Endothelial cell of umbilical vein (primary cell): Measurements from ENCODE around the gene ABCA2. TPM values are rescaled to one million over a fixed set of nuclear protein-coding genes. Genes with fewer than 3 reads are reported as not detected.

Source experiments
- BruUV-seq: library from RNA; stranded (reverse); fragments of 400-500 nt; replicated peaks from 2 replicates; lab custom pipeline; 2021; lab: Mats Ljungman, UMichigan
- CTCF ChIA-PET: fragments of 300-600, 350-600 bp; sonication (Branson Sonifier 250); formaldehyde crosslinking; loops from one replicate; lab custom pipeline; 2021; ENCODE audit warnings: antibody characterized with exemption, inconsistent platforms; lab: Charles Lee
- POLR2A ChIA-PET: fragments of 300-600, 350-600 bp; sonication (Branson Sonifier 250); formaldehyde crosslinking; loops from one replicate; lab custom pipeline; 2021; ENCODE audit warnings: antibody characterized with exemption, inconsistent platforms; lab: Charles Lee
- DNase-seq: peaks from one replicate; pipeline ENCODE4 v3.0.0-alpha.2; 2011; ENCODE audit warnings: low read depth, low spot score
- FAIRE-seq: peaks from 2 replicates; lab custom pipeline; 2011; peaks lifted over from hg19 to GRCh38; lab: Jason Lieb, UNC
- H2AFZ ChIP-seq: 2 replicates; pipeline ENCODE4 v1.6.0; 2012; ENCODE audit warnings: low read depth, low read length, control low read depth, inconsistent platforms
- H3K27ac ChIP-seq: 2 replicates; pipeline ENCODE4 v1.5.1; 2011; ENCODE audit warnings: low read depth, mild to moderate bottlenecking, control low read depth, low read length, moderate library complexity; ENCODE audit not compliant: insufficient read depth
- H3K27me3 ChIP-seq, 2 experiments: 2 replicates each; pipeline versions ENCODE4 v1.6.0 to v1.6.1; 2011; ENCODE audit warnings: low read length in 2 of 2, mixed read lengths in 1 of 2; ENCODE audit not compliant: control insufficient read depth in 2 of 2, insufficient read depth in 2 of 2
- H3K36me3 ChIP-seq, 2 experiments: 2 replicates in 1 of 2; 3 replicates in 1 of 2; pipeline ENCODE4 v1.5.1; 2011; ENCODE audit warnings: low read length in 2 of 2, mild to moderate bottlenecking in 1 of 2, moderate library complexity in 1 of 2; ENCODE audit not compliant: control insufficient read depth in 2 of 2, insufficient read depth in 2 of 2; ENCODE audit errors: extremely low read depth in 1 of 2
- H3K4me1 ChIP-seq: 3 replicates; pipeline ENCODE4 v1.5.1; 2011; ENCODE audit warnings: mild to moderate bottlenecking, low read length; ENCODE audit not compliant: control insufficient read depth, insufficient read depth; ENCODE audit errors: extremely low read depth
- H3K4me2 ChIP-seq: 2 replicates; pipeline ENCODE4 v1.6.1; 2011; ENCODE audit warnings: low read length, control low read depth, mixed read lengths; ENCODE audit not compliant: insufficient read depth
- H3K4me3 ChIP-seq, 3 experiments: fragments of 200-600 bp in 1 of 3; sonication (generic), shearing (Covaris generic) in 1 of 3; replicated peaks in 1 of 3; 2 replicates each; pipeline ENCODE4 v1.5.1; 2011 to 2016; ENCODE audit warnings: control low read depth in 3 of 3, low read length in 3 of 3, mild to moderate bottlenecking in 2 of 3, inconsistent platforms in 1 of 3, low read depth in 1 of 3, moderate library complexity in 1 of 3; ENCODE audit not compliant: insufficient read depth in 1 of 3
- H3K79me2 ChIP-seq: 2 replicates; pipeline ENCODE4 v1.6.0; 2012; ENCODE audit warnings: low read length, inconsistent platforms; ENCODE audit not compliant: control insufficient read depth, insufficient read depth
- H3K9ac ChIP-seq: replicated peaks from 2 replicates; pipeline ENCODE3; 2011; ENCODE audit warnings: low read length, control low read depth; ENCODE audit not compliant: insufficient read depth; ENCODE audit errors: extremely low read depth
- H3K9me1 ChIP-seq: replicated peaks from 3 replicates; pipeline ENCODE4 v1.6.0; 2011; ENCODE audit warnings: mild to moderate bottlenecking, low read length; ENCODE audit not compliant: control insufficient read depth, insufficient read depth; ENCODE audit errors: extremely low read depth
- H3K9me3 ChIP-seq: replicated peaks from 2 replicates; pipeline ENCODE4 v1.5.1; 2012; ENCODE audit warnings: low read length, inconsistent platforms; ENCODE audit not compliant: control insufficient read depth, insufficient read depth
- H4K20me1 ChIP-seq: replicated peaks from 2 replicates; pipeline ENCODE3; 2011; ENCODE audit warnings: mild to moderate bottlenecking, low read length; ENCODE audit not compliant: control insufficient read depth, insufficient read depth; ENCODE audit errors: extremely low read depth
- CTCF ChIP-seq, 2 donors: IDR thresholded peaks; 1 replicate in 1 of 2; 2 replicates in 1 of 2; pipeline ENCODE4 v1.5.1; 2011; ENCODE audit warnings: low read length in 2 of 2, mild to moderate bottlenecking in 2 of 2, moderate library complexity in 2 of 2, control low read depth in 1 of 2, inconsistent platforms in 1 of 2, low read depth in 1 of 2; ENCODE audit not compliant: insufficient read depth in 1 of 2; ENCODE audit errors: extremely low read depth in 1 of 2
- EZH2 ChIP-seq: IDR thresholded peaks from 2 replicates; pipeline ENCODE4 v1.6.1; 2012; ENCODE audit warnings: borderline replicate concordance, low read depth, mild to moderate bottlenecking, moderate library complexity, low read length, inconsistent platforms; ENCODE audit not compliant: severe bottlenecking
- FOS ChIP-seq: IDR thresholded peaks from 2 replicates; pipeline ENCODE4 v1.6.1; 2011; ENCODE audit warnings: mild to moderate bottlenecking, low read length, moderate library complexity, borderline replicate concordance; ENCODE audit not compliant: insufficient read depth
- GATA2 ChIP-seq: IDR thresholded peaks from 2 replicates; pipeline ENCODE4 v1.7.0; 2011; ENCODE audit warnings: low read depth, mild to moderate bottlenecking, moderate library complexity, mixed read lengths, low read length; ENCODE audit not compliant: insufficient read length, insufficient read depth
- JUN ChIP-seq: IDR thresholded peaks from 2 replicates; pipeline ENCODE4 v1.6.1; 2011; ENCODE audit warnings: borderline replicate concordance, low read depth; ENCODE audit not compliant: insufficient read length, insufficient read depth
- MAX ChIP-seq: IDR thresholded peaks from 2 replicates; pipeline ENCODE4 v1.6.1; 2011; ENCODE audit not compliant: insufficient read depth, insufficient read length
- MYC ChIP-seq: IDR thresholded peaks from one replicate; pipeline ENCODE4 v1.6.1; 2011; ENCODE audit warnings: mild to moderate bottlenecking, low read depth, low read length
- dilution Hi-C: fragments of 300-500 bp; cut with MboI; formaldehyde crosslinking; loops from one replicate; pipeline ENCODE4 v1.15.0; 2019; ENCODE audit warnings: low sequenced_read_pairs; ENCODE audit not compliant: extremely low pct_ligation_motif_present
- intact Hi-C: fragments of 100-400 bp; cut with micrococcal nuclease; formaldehyde crosslinking; loops from one replicate; pipeline ENCODE4 v1.10.0; 2022
- polyA plus RNA-seq, 4 experiments: library from polyadenylated mRNA; depleted of rRNA in 3 of 4; stranded (reverse) in 3 of 4; unstranded in 1 of 4; fragments of >200 nt; gene quantifications; 2 replicates each; pipeline versions ENCODE4 v1.2.1 to v1.2.3, GENCODE V29; 2011 to 2012; ENCODE audit warnings: missing spikeins in 1 of 4
- total RNA-seq: library from RNA; stranded (reverse); gene quantifications from 2 replicates; pipeline ENCODE4 v1.2.3, GENCODE V29; 2021

ABCA2 gene
- total and polyA plus RNA-seq, 2 donors (not counting 3 experiments of a cell fraction or from before 2014, with no cell fraction given): 20.0 to 29.1 TPM

- H2AFZ ChIP-seq: no peak overlapping the region
- intact Hi-C loops: loop anchor here (1.0 to 2.0 kb wide), 4 partner anchors 87 to 248 kb away; partner anchors contain the start of genes AJM1 and TMEM141
- DNase-seq (no peak), FAIRE-seq (no peak)
- ChIA-PET POLR2A (no interaction called here), CTCF (interaction anchor here (0.6 to 4.3 kb wide), 42 partner anchors 9 to 269 kb away, joined by 3 to 111 read pairs (median 4); partner anchors contain the start of genes AJM1, CLIC3, MAN1B1 and NPDC1)
- H3K27ac ChIP-seq: no peak overlapping the region
- no peak overlapping the region for H3K4me3 ChIP-seq
- H3K4me1 ChIP-seq: no peaks in the 10 kb centered on the region
- H3K27me3 ChIP-seq: no peaks in the 10 kb centered on the region
- peaks cover 0 to 15% of the 10 kb centered on the region in 2 experiments for H3K36me3 ChIP-seq
- no peaks in the 10 kb centered on the region for H4K20me1 ChIP-seq
- no peak overlapping the region for H3K9ac ChIP-seq
- H3K4me2 ChIP-seq: no peak overlapping the region
- no peaks in the 10 kb centered on the region for H3K9me1 ChIP-seq
- H3K79me2 ChIP-seq: no peaks in the 10 kb centered on the region
- no TSS peak for BruUV-seq
- dilution Hi-C loops: no loop called here
- TF ChIP-seq MYC (no peak), EZH2 (no peak), JUN (no peak), CTCF (IDR thresholded peaks at IDR 0.05; ENCODE audit: extremely low read depth in 1 of 2, insufficient read depth in 1 of 2, low read depth in 1 of 2, low read length in 2 of 2) (no peak), GATA2 (no peak), FOS (no peak), MAX (no peak)
- no peaks in the 10 kb centered on the region for H3K9me3 ChIP-seq
Measured at GRCh38 chr9:137035507-137035834, 7.4 kb upstream of the ABCA2 start.
